Inferior parietal cortex (tissue), 1 donor: Measurements from ENCODE around the gene TRPM1.

Experiments used
- DNase-seq: peaks from one replicate; pipeline ENCODE4 v3.0.0-alpha.2; 2016; ENCODE audit errors: extremely low spot score

TRPM1 gene

GRCh38 chr15:31020542-31020941, 81.0 kb downstream of the TRPM1 start:
- DNase-seq: no peak

DNA sequence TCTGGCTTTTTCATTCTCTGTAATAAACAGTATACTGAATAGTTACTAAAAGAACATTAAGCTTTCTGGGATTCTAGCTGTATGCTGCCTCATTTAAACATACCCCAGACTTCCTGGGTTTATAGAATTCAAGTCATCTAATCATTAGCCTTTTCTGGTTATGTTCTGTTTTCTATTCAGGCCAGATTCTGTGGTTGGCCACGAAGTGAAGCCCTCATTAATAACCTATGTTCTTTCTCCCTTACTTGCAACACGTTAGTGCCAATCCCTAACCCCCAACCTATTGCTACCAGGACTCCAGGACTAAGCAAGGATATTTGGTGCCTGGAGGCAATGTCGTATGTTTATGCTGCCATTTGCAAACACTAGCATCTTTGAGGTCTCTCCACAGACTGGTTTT, 81.5 kb downstream of the TRPM1 start:
- DNase-seq: no peak

DNA sequence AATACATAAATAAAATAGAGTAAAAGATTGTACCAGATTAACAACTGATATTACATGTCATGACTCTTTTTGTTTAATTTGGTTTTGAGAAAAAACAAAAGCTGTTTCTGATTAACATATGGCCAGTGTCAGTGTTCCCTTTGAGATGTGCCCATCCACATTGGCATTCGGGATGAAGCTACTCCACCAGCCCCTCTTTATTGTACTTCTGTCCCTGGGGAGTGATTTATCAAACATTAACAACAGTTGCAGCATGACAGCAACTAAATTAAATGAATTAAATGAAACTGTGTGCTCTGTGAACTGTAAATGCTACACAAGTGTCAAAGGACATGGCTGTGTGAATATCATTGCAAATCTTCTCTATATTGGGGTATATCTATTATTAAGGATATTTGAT, 84.2 kb downstream of the TRPM1 start:
- DNase-seq: no peak

GRCh38 chr15:31016446-31016915, 85.0 kb downstream of the TRPM1 start:
- DNase-seq: no peak

DNA sequence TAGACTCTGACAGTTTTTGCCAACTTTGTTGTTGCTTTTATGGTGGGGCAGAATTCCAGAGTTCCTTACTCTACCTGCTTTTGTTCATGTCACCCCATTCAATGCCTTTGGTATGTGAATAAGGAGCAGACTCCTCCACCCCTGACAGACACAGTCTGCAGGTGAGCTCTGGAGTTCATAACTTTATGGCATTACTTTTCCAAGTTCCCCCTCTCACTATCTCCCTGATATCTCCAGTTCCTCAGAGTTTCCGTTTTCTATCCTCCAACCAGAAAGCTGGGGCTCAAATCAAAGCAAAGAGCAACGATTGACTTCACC, 87.0 kb downstream of the TRPM1 start:
- DNase-seq: no peak

- no peak for DNase-seq
These were observed 87.5 kb downstream of the TRPM1 start for GRCh38 chr15:31013863-31014607.

DNA sequence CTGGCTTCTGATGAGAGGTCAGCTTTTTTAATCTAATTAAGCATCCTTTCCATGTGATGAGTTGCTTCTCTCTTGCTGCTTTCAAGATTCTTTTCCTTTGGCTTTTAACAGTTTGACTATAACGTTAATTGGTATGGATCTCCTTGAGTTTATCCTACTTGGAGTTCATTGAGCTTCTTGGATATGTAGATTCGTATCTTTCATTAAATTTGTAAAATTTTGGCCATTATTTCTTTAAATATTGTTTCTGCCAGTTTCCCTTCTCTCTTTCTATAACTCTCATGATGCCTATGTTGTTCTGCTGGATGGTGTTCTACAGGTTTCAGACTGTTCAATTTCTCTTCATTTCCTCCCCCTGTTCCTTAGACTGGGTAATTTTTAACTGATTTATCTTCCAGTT, 89.1 kb downstream of the TRPM1 start:
- no peak for DNase-seq

GRCh38 chr15:31010036-31010435, 91.5 kb downstream of the TRPM1 start:
- no peak for DNase-seq

DNA sequence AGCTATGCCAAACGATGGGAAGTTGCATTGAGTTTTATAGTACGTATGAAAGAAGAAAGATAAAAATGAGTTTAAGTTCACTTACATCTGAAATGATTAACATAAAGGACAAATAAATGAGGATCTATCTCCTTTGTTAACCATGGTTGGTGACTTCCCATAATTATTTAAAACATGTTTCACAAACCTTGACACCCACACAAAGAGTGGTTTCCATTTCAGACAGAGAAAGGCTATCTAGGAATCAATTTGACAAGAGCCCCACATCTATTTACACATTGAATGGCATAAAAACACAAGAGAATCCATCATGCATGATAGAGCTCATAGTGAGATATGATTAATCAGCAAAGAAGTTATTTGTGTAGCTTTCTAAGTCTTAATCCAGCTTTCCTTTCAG, 95.9 kb downstream of the TRPM1 start:
- DNase-seq: no peak

DNA sequence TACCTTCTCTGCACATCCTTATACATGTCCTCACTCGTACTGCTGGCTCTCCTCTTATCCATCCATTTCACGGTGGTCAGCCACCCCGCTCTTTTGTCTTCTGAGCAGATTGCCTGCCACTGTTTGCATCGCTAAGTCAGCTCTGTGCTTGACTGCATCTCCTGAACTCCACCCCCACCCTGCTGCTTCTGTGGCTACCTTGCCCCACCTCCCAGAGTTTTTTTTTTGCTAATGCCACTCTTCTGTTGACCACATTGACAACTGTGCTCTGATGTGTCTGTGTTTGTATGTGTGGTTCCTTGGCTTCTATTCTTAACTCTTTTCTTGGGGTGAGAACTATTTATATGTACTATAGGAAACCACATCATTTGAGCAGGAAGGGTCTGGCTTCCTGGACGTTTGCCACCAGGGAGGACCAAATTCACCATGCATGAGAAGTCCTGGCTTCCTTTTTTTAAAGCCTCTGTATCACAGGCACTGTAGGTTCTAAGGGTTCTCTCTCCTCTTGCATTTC, 97.2 kb downstream of the TRPM1 start:
- no peak for DNase-seq

DNA sequence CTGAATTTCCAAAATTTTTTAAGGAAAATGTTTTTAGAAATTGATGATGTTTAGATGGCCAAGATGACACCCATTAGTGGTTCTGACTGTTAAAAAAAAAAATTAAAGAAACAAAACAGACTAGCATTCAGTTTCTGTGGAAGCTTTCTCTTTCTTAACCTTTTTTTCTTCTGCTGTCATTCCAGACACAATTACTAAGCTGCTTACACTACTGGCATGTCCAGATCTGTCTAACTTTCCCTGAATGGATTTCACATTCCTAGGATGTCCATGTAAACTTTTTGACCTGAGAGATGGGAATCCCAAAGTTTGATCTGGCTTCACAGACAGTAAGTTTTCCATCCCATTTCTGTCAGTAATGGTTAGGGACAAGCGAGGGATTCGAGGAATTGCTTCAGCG, 99.8 kb downstream of the TRPM1 start:
- no peak for DNase-seq

- no peak for DNase-seq
These were observed 101.8 kb downstream of the TRPM1 start for GRCh38 chr15:30999729-31000128.

DNA sequence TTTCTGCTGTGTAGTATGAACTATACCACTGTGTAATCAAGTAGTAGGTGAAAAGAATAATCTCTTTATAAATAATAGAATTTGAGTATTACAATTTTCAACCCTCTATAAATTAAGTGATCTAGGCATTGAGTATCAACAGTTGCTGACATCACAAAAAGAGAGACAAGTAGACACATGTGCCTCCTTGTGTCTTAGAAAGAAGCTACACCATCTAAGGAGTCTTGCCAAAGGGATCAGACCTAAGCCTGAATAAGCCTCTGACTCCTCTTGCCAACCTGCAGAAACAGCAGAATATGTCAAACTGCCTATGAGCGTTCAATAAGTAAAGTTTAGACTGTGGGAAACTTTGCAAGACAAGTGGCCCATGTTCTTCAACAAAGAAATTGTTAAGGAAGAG, 104.3 kb downstream of the TRPM1 start:
- no peak for DNase-seq

GRCh38 chr15:30992249-30992864, 109.2 kb downstream of the TRPM1 start:
- no peak for DNase-seq

DNA sequence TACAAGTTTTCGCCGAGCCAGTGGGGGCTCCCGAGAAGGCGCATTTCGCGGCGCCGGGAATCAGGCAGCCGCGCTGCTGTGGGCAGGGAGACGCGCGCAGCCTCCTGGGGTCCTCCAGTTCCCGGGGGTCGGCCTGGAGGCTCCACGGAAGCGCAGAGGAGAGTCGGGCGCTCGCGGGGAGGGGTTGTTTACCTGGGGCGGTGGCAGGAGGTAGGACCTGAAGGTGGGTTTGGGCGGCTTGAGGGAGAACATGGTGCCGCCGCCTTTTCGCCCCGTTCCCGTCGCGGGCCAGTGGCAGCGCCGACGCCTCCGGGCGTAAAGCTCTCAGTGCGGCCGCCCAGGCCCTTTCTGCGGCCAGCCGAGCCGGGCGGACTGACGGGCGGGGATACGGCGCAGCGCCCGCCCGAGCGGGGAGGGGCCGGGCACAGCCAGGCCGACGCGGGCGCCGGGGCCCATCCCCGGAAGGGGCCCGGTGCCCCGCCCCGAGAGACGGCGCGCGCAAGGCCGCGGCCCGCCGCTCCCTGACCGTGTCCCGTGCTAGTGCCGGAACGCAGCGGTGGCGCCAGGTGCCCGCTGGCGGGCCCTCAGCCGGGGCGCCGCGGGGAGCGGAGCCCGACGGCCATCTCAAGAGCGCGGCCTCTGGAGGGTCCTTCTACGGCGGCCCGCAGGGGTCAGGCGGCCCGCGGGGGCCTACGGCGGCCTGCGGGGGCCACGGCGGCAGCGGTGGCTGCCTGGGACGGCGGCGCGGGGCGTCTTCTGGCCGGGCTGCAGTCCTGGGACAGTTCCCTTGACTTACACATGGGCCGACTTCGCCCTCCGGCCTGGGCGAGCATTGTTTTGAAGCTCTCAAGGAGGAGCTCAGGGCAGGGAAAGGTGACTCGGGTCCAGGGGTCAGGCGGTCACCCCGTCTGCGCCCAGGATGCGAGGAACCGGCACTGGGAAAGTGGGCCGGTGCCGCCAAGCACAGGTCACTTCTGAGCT, 110.0 kb downstream of the TRPM1 start, which contains the start of gene MTMR10:
Gene MTMR10, minus strand, starts transcription at position 374 of the 981 bp plus-strand sequence. Its CDS starts 122 bp downstream, at position 252.
- DNase-seq: no peak

DNA sequence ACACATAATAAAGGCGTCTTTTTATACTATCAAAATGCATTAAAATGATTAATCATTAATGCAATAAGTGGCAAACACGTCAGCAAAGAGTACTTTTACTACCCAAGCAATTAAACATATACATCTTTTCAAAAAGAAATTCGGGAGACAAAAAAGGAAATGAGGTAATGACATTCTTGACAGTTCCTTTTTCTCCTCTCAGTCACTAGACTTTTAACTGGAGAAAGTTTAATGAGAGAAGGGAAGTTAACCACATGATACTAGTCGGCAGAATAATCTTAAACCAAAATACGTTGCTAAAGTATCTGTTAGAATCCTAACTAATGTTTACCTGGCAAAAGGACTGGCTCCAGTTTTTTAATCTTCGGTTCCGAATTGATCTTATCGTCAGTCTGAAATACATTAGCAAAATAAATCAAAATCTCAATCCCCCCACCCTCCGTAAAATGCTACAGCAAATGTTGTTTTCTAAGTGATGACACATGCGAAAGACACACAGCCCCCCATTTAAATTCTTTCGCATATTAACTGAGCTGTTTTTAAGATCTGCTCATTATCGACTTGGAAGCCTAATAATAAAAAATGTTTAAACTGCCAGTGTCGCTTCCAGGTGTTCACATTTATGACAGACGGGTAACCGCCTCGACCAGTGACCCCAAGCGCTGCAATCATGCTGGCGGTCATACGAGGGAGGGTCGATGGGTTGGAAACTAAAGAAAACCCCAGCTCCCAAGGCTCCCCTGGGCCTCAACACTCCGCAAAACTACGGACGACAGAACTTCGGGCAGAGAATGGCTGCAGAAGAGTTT, 110.9 kb downstream of the TRPM1 start:
- no peak for DNase-seq

- DNase-seq: no peak
These were observed 111.5 kb downstream of the TRPM1 start for GRCh38 chr15:30990036-30990435.

GRCh38 chr15:30985081-30985531, 116.4 kb downstream of the TRPM1 start:
- DNase-seq: no peak

DNA sequence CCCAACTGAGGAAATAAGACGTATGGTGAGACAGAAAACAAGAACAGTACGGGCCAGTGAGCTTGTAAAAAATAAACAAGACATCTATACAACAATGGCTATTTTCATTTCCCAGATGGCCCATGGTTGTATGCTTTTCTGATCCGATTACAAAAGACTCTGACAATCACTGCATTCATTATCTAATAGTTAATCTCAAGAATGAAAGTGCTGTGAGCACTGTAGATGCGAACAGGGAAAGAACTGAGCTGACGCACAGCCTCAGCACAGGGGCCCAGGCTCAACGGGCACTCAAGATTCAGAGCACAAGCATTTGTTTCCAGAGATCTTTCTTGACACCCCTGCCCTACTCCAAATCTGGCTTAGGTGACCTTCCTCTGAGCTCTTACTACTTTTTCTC, 117.0 kb downstream of the TRPM1 start:
- peak; percentile 77 for DNase-seq

- DNase-seq: no peak
These were observed 117.4 kb downstream of the TRPM1 start for GRCh38 chr15:30984118-30984517.

- DNase-seq: no peak
These were observed 122.1 kb downstream of the TRPM1 start for GRCh38 chr15:30979457-30979856.
